Heart left ventricle (tissue), 16 donors: ENCODE measurements around the gene PLB1. TPM values are rescaled to one million over a fixed set of nuclear protein-coding genes. Genes with fewer than 3 reads are reported as not detected.

Source experiments
- ATAC-seq, 4 donors: fragments of 200-7000 bp; cut with Tn5 transposase; one replicate each; pipeline ENCODE4 v1.9.1; 2020 to 2022; ENCODE audit warnings: moderate library complexity in 4 of 4, mild to moderate bottlenecking in 3 of 4, moderate number of reproducible peaks in 1 of 4
- DNase-seq, 5 donors: peaks; one replicate each; pipeline ENCODE4 v3.0.0-alpha.2; 2020
- H3K27ac ChIP-seq, 12 donors: fragments of 200-600 bp; sonication (generic) in 4 of 12; one replicate each; pipeline versions ENCODE4 v1.5.0 to v1.8.0; 2016 to 2022; ENCODE audit warnings: mild to moderate bottlenecking in 2 of 12
- H3K27me3 ChIP-seq, 9 donors: fragments of 200-600 bp; sonication (generic) in 2 of 9; one replicate each; pipeline versions ENCODE4 v1.5.1 to v1.8.0; 2016 to 2022; ENCODE audit warnings: mild to moderate bottlenecking in 3 of 9
- H3K36me3 ChIP-seq, 9 donors: fragments of 200-600 bp; sonication (generic) in 2 of 9; one replicate each; pipeline versions ENCODE4 v1.5.0 to v1.8.0; 2018 to 2022; ENCODE audit warnings: mild to moderate bottlenecking in 2 of 9
- H3K4me1 ChIP-seq, 12 donors: fragments of 200-600 bp; sonication (generic) in 4 of 12; one replicate each; pipeline versions ENCODE4 v1.5.0 to v1.8.0; 2016 to 2022; ENCODE audit warnings: mild to moderate bottlenecking in 3 of 12
- H3K4me3 ChIP-seq, 12 donors: fragments of 200-600 bp; sonication (generic) in 4 of 12; one replicate each; pipeline versions ENCODE4 v1.5.0 to v1.8.0; 2017 to 2022; ENCODE audit warnings: mild to moderate bottlenecking in 9 of 12, moderate library complexity in 4 of 12
- H3K9me3 ChIP-seq, 12 donors: fragments of 200-600 bp; sonication (generic) in 4 of 12; one replicate each; pipeline versions ENCODE4 v1.5.0 to v1.8.0; 2016 to 2022; ENCODE audit warnings: mild to moderate bottlenecking in 1 of 12
- CTCF ChIP-seq, 12 donors: fragments of 200-600 bp; sonication (generic) in 4 of 12; IDR thresholded peaks; one replicate each; pipeline versions ENCODE4 v1.5.0 to v1.8.0; 2018 to 2022; ENCODE audit warnings: antibody characterized with exemption in 12 of 12, mild to moderate bottlenecking in 5 of 12
- POLR2A ChIP-seq, 2 donors: fragments of 450-650 bp; IDR thresholded peaks; one replicate each; pipeline ENCODE4 v1.6.1; 2017; ENCODE audit warnings: antibody characterized with exemption in 2 of 2, mild to moderate bottlenecking in 2 of 2, moderate library complexity in 2 of 2
- WGBS, 4 donors: extraction: QIAGEN DNeasy Blood & Tissue Kit in 2 of 4; methylation state at CpG; one replicate each; pipeline versions ENCODE4 v1.1.5 to v1.1.7; 2013 to 2018; 5-methylcytosine and 5-hydroxymethylcytosine counted together
- intact Hi-C, 10 donors: fragments of 100-400 bp; cut with DNase I; formaldehyde crosslinking; loops; one replicate each; pipeline versions ENCODE4 v1.11.1 to v1.14.2; 2022
- polyA plus RNA-seq, 2 donors: library from polyadenylated mRNA; stranded (reverse); fragments of 200-250 nt; gene quantifications; one replicate each; pipeline ENCODE4 v1.2.3, GENCODE V29; 2013
- total RNA-seq, 9 donors: library from RNA; depleted of rRNA in 2 of 9; stranded (reverse); fragments of >200 nt in 2 of 9; fragmentation: NEBNext Ultra II Directional in 3 of 9; extraction: Animal tissue kit (Norgen Biotek cat#: 25700) in 3 of 9; gene quantifications; one replicate each; pipeline versions ENCODE4 v1.1.0 to v1.2.4, GENCODE V29; 2016 to 2023
- donor health status: ischemic (EF 13 %, LVEDD 7.1; RV severe dilation, severe dysfunction).
- donor health status: healthy with polysubstance abuse.
- donor health status: DM: no; HTN: yes; CAD: no.
- donor health status: DM: no; HTN: no; CAD: no.
- donor health status: ischemic (EF 25% LVEDD 6.9; RV normal size, moderate dysfunction).
- donor health status: ischemic (EF 25% LVEDD 5.7; RV mildly dilated, moderate dysfunction).
- donor health status: healthy.
- donor health status: DM: yes; HTN: yes; CAD: no.
- donor health status: ischemic (EF 35%, LVEDD 5.7; RV mildly dilated, moderate dysfunction).
- donor health status: nonischemic (EF 11% LVEDD 7.7; RV severe dilation, severe dysfunction).
- donor health status: DM: yes; HTN: yes; CAD: no.
- donor health status: PGD.
- donor health status: ischemic (EF 29% LVEDD 5.4; RV normal size, mild dysfunction).
- donor health status: nonischemic (EF 23%, LVEDD 6.1; RV moderate dilation, normal function).

The PLB1 gene
- total and polyA plus RNA-seq, 11 donors = 0.35 to 5.5 (median 1.3) TPM

- H3K4me1 ChIP-seq = peaks cover 0 to 13% (median 10%) of the 10 kb centered on the region in 12 donors
- DNase-seq (no peak), ATAC-seq (peak in 3 of 4 donors; percentile 11 to 19 (median 18))
- H3K9me3 ChIP-seq = no peaks in the 10 kb centered on the region
- no peaks in the 10 kb centered on the region for H3K36me3 ChIP-seq
- WGBS, 4 donors = 75 to 93% (median 78%) methylated on average over 3 to 4 of the region's 4 CpGs
- H3K27me3 ChIP-seq = peaks cover 0 to 5% (median 0%) of the 10 kb centered on the region in 9 donors
- peak overlapping the region in 5 of 12 donors; percentile 48 to 83 (median 62) for H3K27ac ChIP-seq
- no peak for TF ChIP-seq POLR2A (IDR thresholded peaks at IDR 0.05)
- no peak for TF ChIP-seq CTCF (IDR thresholded peaks at IDR 0.05)
- intact Hi-C loops = no loop called here
- H3K4me3 ChIP-seq = no peak overlapping the region
Measured at GRCh38 chr2:28527196-28527595, 31.3 kb downstream of the PLB1 start.

- 16 to 31% (median 21%) methylated on average over 4 of the region's 4 CpGs for WGBS, 4 donors
- H3K4me1 ChIP-seq = peaks cover 0 to 13% (median 10%) of the 10 kb centered on the region in 12 donors
- H3K27ac ChIP-seq = peak overlapping the region; percentile 24 to 85 (median 66)
- H3K9me3 ChIP-seq = no peaks in the 10 kb centered on the region
- no peak for TF ChIP-seq POLR2A (IDR thresholded peaks at IDR 0.05)
- no peak for TF ChIP-seq CTCF (IDR thresholded peaks at IDR 0.05)
- intact Hi-C loops = no loop called here
- peak; percentile 74 to 91 (median 78) for DNase-seq
- H3K36me3 ChIP-seq = no peaks in the 10 kb centered on the region
- H3K27me3 ChIP-seq = no peaks in the 10 kb centered on the region
- H3K4me3 ChIP-seq = no peak overlapping the region
- peak; percentile 95 to 98 (median 96) for ATAC-seq
Measured at GRCh38 chr2:28528206-28528605, 32.3 kb downstream of the PLB1 start.

- H3K27ac ChIP-seq = no peak overlapping the region
- peaks cover 0 to 13% (median 10%) of the 10 kb centered on the region in 12 donors for H3K4me1 ChIP-seq
- no peaks in the 10 kb centered on the region for H3K27me3 ChIP-seq
- DNase-seq (no peak), ATAC-seq (no peak)
- WGBS, 4 donors = 71 to 72% (median 72%) methylated on average over 3 of the region's 3 CpGs
- TF ChIP-seq POLR2A (IDR thresholded peaks at IDR 0.05) (no peak), CTCF (IDR thresholded peaks at IDR 0.05) (no peak)
- H3K9me3 ChIP-seq = no peaks in the 10 kb centered on the region
- intact Hi-C loops = no loop called here
- H3K36me3 ChIP-seq = no peaks in the 10 kb centered on the region
- no peak overlapping the region for H3K4me3 ChIP-seq
Measured at GRCh38 chr2:28530782-28531181, 34.9 kb downstream of the PLB1 start.

GRCh38 chr2:28532399-28532798 lies 36.5 kb downstream of the PLB1 start:
- no peaks in the 10 kb centered on the region for H3K36me3 ChIP-seq
- no peaks in the 10 kb centered on the region for H3K27me3 ChIP-seq
- ATAC-seq (no peak), DNase-seq (no peak)
- no peak overlapping the region for H3K27ac ChIP-seq
- intact Hi-C loops = no loop called here
- peaks cover 0 to 11% (median 8%) of the 10 kb centered on the region in 12 donors for H3K4me1 ChIP-seq
- H3K4me3 ChIP-seq = no peak overlapping the region
- WGBS, 4 donors = 60 to 75% (median 71%) methylated on average over 5 of the region's 5 CpGs
- H3K9me3 ChIP-seq = no peaks in the 10 kb centered on the region
- TF ChIP-seq POLR2A (IDR thresholded peaks at IDR 0.05) = no peak
- no peak for TF ChIP-seq CTCF (IDR thresholded peaks at IDR 0.05)
